ENCODE results near the gene TP53AIP1. TPM values are rescaled to one million over a fixed set of nuclear protein-coding genes. Genes with fewer than 3 reads are reported as not detected.

The TP53AIP1 gene
- total and polyA plus RNA-seq, 2 experiments from 2014 or later: 0.83 TPM; not detected in 1

DNA sequence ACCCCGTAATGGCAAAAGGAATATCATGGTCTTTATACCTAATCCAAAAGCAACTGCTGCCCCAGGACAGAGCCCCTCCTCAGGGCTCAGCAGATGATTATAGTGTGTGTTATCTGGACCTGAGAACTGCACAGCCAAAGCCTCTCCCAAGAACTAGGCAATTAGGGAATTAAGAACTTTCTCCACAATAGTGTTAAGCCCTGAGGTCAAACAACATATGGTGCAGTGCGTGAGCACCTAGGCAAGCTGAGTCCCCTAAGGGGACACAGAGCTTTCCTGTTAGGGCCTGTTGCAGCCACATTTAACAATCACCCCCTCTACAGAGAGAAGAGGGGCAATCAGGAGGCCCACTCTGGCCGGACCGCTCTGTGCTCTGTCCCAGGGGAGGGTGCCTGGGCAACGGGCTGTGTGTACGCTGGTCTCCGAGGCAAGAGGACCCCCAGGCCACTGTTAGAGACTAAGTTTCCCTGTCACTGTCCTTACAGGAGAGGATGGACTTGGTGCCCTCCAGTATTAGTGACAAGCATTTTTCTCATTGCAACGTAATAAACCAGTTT lies 52.9 kb downstream of the TP53AIP1 start:
- TF ChIP-seq, protein P1, sequence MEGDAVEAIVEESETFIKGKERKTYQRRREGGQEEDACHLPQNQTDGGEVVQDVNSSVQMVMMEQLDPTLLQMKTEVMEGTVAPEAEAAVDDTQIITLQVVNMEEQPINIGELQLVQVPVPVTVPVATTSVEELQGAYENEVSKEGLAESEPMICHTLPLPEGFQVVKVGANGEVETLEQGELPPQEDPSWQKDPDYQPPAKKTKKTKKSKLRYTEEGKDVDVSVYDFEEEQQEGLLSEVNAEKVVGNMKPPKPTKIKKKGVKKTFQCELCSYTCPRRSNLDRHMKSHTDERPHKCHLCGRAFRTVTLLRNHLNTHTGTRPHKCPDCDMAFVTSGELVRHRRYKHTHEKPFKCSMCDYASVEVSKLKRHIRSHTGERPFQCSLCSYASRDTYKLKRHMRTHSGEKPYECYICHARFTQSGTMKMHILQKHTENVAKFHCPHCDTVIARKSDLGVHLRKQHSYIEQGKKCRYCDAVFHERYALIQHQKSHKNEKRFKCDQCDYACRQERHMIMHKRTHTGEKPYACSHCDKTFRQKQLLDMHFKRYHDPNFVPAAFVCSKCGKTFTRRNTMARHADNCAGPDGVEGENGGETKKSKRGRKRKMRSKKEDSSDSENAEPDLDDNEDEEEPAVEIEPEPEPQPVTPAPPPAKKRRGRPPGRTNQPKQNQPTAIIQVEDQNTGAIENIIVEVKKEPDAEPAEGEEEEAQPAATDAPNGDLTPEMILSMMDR (IDR thresholded peaks at IDR 0.05; ENCODE audit: low read depth, low read length): no peak
- Histone ChIP-seq H3K9me3 (ENCODE audit: low read depth) (no peaks in the 10 kb centered on the region), H3K27ac (no peak overlapping the region), H3K4me3 (peak overlapping the region; percentile 76), H3K27me3 (no peaks in the 10 kb centered on the region), H3K4me1 (ENCODE audit: low read depth) (peaks cover 58% of the 10 kb centered on the region), H3K36me3 (no peaks in the 10 kb centered on the region)
- no peak for DNase-seq (ENCODE audit: low read depth in 1 of 2, low spot score in 1 of 2)

DNA sequence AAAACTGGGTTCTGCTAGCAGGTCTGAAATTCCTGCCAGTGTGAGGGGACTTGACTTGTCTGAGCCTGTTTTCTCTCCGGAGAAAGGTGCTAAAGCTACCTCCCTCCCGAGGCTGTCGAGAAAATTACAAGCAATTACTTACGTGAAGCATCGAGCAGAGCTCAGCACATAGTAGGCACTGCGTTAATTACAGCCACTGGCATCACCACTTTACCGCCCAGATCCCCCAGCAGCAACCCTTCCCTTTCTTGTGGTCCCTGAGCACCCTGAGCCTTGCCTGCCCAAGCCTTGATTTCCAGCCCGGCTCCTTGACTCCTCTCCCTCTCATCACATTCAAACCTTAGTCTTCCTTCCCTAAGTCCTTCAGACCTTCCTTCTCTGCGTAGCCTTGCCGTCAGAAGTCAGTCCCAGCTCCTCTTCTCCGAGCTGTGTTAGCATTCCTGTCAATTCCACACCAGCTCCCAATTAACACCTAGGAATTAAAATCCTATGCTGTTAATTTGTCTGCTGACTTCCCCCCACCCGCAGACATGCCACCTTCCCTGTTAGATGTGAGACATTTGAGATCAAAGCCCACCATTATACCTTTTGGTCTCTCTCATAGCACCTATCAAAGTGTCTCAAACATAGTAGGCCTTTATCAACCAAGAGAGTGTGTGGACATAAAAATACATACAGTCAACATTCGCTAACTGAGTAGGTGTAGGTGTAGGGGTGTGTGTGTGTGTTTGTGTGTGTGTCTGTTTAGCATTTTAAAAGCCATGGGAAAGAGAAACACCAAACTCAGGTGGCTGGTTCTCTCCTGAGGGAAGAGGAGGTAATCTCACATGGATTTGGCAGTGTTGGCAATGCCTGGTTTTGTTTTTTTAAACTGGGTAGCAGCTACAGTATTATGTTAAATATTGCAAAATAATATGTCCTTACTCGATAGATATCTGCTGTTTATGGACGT lies 54.4 kb downstream of the TP53AIP1 start:
- no peak overlapping the region for H3K27ac ChIP-seq
- TF ChIP-seq, protein P1 (IDR thresholded peaks at IDR 0.05; ENCODE audit: low read depth, low read length): no peak
- no peaks in the 10 kb centered on the region for H3K27me3 ChIP-seq
- DNase-seq (ENCODE audit: low read depth in 1 of 2, low spot score in 1 of 2): no peak
- no peaks in the 10 kb centered on the region for H3K36me3 ChIP-seq
- no peak overlapping the region for H3K4me3 ChIP-seq
- H3K9me3 ChIP-seq (ENCODE audit: low read depth): no peaks in the 10 kb centered on the region
- peaks cover 45% of the 10 kb centered on the region for H3K4me1 ChIP-seq (ENCODE audit: low read depth)

DNA sequence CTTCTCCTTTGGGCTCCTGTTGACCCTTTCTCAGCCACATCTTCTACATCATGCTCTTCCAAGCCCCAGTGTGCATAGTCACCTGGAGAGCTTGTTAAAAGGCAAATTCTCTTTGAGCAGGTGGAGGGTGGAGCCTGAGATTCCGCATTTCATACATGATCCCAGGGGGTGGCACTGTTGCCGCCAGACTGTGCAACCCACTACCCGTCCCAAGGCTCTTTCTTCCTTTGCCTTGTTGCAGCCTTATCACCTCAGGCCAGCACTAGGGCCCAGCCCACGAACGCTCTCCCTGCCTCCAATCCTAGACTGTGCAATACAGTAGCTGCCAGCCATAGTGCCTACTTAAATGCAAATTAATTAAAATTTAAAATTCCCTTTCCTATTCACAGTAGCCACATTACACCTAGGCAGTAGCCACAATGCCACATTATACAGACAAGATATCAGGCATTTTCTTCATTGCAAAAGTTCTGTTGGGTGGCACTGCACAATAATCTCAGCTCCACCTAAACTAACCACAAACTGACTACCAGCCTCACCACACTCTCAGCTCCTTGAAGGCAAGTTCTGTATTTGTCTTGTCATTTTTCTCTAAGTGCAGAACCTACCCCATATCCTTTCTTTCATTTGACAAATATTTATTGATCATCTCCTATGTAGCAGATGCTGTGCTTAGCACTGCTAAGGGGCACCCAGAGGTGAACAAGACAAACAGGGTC lies 56.1 kb downstream of the TP53AIP1 start:
- no peaks in the 10 kb centered on the region for H3K27me3 ChIP-seq
- DNase-seq (ENCODE audit: low read depth in 1 of 2, low spot score in 1 of 2): peak in 1 of 2 donors; percentile 84
- TF ChIP-seq, protein P1 (IDR thresholded peaks at IDR 0.05; ENCODE audit: low read depth, low read length): peak; percentile 8
- peaks cover 34% of the 10 kb centered on the region for H3K4me1 ChIP-seq (ENCODE audit: low read depth)
- H3K9me3 ChIP-seq (ENCODE audit: low read depth): no peaks in the 10 kb centered on the region
- H3K4me3 ChIP-seq: no peak overlapping the region
- H3K36me3 ChIP-seq: no peaks in the 10 kb centered on the region
- no peak overlapping the region for H3K27ac ChIP-seq

Other genes with a start within 250 kb of the TP53AIP1 start
- 0.83 and 0.99 TPM in 2 replicates for gene FLI1, start 248.8 kb downstream of the TP53AIP1 start, total RNA-seq
- 0.68 and 2.8 TPM in 2 replicates for gene FLI1, start 248.8 kb downstream of the TP53AIP1 start, polyA plus RNA-seq
- not detected in 2 replicates for gene KCNJ1, start 75.6 kb downstream of the TP53AIP1 start, total RNA-seq
- gene KCNJ1, start 75.6 kb downstream of the TP53AIP1 start, polyA plus RNA-seq: not detected in 2 replicates
- 67.5 and 71.8 TPM in 2 replicates for gene KCNJ5, start 51.5 kb downstream of the TP53AIP1 start, total RNA-seq
- gene KCNJ5, start 51.5 kb downstream of the TP53AIP1 start, polyA plus RNA-seq: 44.8 and 58.3 TPM in 2 replicates
- 8.3 and 13.0 TPM in 2 replicates for gene ARHGAP32, start 249.5 kb upstream of the TP53AIP1 start, total RNA-seq
- 4.0 and 8.9 TPM in 2 replicates for gene ARHGAP32, start 249.5 kb upstream of the TP53AIP1 start, polyA plus RNA-seq